ENCODE results near the gene ANKRD49. TPM values are rescaled to one million over a fixed set of nuclear protein-coding genes. Genes with fewer than 3 reads are reported as not detected.

The ANKRD49 gene
- total RNA-seq, 2 experiments from 2014 or later: 19.9 to 25.2 TPM

DNA sequence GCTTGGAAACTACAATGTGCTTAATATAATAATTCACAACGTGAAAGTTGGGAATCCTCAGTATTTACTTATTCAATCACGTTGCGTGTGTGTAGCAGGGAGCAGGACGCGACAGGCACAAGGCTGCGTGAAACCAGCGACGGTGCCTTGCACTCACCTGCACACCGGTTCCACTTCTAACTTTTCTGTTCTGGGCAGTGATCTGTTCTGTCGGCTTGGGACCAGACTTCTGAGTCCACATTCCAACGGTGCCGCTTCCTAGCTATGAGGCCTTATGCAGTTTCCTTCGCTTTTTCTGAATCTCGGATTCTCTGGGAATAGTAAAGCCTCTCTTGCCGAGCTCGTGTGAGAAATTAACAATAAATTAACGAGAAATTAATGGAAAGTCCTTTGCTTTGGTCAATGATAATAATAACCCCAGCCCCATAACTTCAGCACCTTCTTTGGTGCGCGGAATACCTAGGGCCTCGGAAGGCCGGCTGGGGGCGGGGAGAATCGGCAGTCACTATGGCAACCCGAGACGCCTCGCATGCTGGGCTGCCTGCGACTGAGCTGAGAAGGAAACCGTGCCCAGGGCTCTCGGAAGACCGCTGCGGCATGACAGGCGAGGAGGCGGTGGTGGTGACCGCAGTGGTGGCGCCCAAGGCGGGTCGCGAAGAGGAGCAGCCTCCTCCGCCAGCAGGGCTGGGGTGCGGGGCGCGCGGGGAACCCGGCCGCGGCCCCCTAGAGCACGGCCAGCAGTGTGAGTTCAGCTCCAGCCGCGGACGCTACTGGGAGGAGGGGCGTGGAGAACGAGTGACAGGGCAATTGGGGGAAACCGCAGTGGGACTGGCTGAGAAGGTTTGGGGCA lies 18.4 kb downstream of the ANKRD49 start, which contains the start of gene C11orf97:
TSS of gene C11orf97 (plus strand) at position 530 of the 850 bp plus-strand sequence. CDS start at position 598, 68 bp downstream.
- Mint-ChIP-seq H3K36me3 (ENCODE audit: low read depth) (no peaks in the 10 kb centered on the region), H3K4me3 (peak within 1 kb of the TSS; percentile 66), H3K9me3 (ENCODE audit: insufficient read depth) (no peaks in the 10 kb centered on the region), H3K27ac (no peak within 1 kb of the TSS), H3K4me1 (ENCODE audit: low read depth) (peaks cover 15% of the 10 kb centered on the region), H3K27me3 (ENCODE audit: low read depth) (peaks cover 43% of the 10 kb centered on the region)
- CTCF ChIA-PET: interaction anchor here (0.7 to 1.3 kb wide), 4 partner anchors 8 to 617 kb away, joined by 3 read pairs; no protein-coding TSS in a partner anchor
- ATAC-seq (peak; percentile 90), DNase-seq (peak; percentile 68)
- POLR2A ChIA-PET: no interaction called here

DNA sequence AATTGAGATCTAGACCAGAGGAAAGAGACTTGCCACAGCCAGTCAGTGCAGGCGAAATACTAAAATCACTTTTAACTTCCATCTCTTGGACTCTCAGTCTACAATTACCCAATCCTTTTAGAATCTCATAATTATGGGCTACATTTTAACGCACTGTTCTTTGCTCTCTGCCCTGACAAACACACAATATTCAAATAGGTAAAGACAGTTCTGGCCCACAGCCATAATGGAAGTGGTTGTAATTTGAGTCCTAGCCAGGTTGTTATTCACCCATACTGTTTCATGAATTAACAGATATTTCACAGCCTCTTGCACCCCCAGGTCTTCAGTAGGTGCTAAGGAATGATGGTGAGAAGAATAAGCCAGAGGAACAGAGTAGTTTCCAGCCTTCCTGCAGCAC lies 19.3 kb downstream of the ANKRD49 start:
- H3K4me1 Mint-ChIP-seq (ENCODE audit: low read depth): peaks cover 15% of the 10 kb centered on the region
- H3K4me3 Mint-ChIP-seq: no peak overlapping the region
- ATAC-seq: peak; percentile 8

DNA sequence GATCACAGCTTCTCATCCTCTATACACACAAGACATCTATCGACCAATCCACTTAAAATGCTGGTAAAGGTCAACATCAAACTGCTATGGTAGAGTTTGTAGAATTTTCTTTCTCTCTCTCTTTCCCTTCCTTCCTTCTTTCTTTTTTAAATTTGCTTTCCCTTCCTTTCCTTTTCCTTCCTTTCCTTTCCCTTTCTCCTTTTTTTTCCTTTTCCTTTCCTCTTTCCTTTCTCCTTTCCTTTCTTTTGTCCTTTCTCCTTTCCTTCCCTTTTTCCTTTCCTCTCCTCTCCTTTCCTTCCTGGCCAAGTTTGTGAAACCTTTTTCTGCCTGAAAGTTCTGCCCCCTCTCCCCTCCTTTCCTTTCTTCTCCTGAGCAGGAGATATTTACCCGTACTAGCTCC lies 21.6 kb downstream of the ANKRD49 start:
- ATAC-seq (no peak), DNase-seq (no peak)
- Mint-ChIP-seq H3K36me3 (ENCODE audit: low read depth) (no peaks in the 10 kb centered on the region), H3K4me1 (ENCODE audit: low read depth) (peaks cover 15% of the 10 kb centered on the region), H3K9me3 (ENCODE audit: insufficient read depth) (no peaks in the 10 kb centered on the region), H3K27me3 (ENCODE audit: low read depth) (peaks cover 42% of the 10 kb centered on the region), H3K4me3 (no peak overlapping the region), H3K27ac (no peak overlapping the region)
- ChIA-PET POLR2A (no interaction called here), CTCF (interaction anchor here (4.0 kb wide), 1 partner anchor 11 kb away, joined by 18 read pairs; no protein-coding TSS in a partner anchor)

More for the DNA sequence above, 19.3 kb downstream of the ANKRD49 start:
- CTCF ChIA-PET: interaction anchor here (0.7 to 1.1 kb wide), 2 partner anchors 9 to 618 kb away, joined by 3 read pairs; no protein-coding TSS in a partner anchor
- DNase-seq: no peak
- POLR2A ChIA-PET: no interaction called here
- Mint-ChIP-seq H3K36me3 (ENCODE audit: low read depth) (no peaks in the 10 kb centered on the region), H3K27ac (no peak overlapping the region), H3K27me3 (ENCODE audit: low read depth) (peaks cover 46% of the 10 kb centered on the region), H3K9me3 (ENCODE audit: insufficient read depth) (no peaks in the 10 kb centered on the region)

DNA sequence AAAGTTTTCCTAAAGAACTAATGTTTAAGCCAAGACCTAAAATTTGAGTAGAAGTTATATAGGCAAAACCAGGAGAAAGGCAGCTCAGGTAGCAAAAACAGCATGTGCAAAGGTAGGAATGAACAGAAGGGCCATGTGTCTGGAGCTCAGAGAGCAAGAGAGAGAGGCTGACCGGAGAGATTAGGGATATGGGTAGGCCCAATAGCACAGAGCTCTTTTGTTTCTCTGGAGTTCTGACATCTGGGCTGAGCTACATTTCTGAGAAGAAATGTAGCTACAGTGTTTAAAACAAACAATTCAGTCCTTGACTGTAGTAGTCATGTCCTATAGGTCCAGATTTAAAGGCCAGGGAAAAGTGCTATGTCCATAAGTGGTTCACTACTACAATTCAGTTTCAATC lies 22.9 kb downstream of the ANKRD49 start:
- no peak overlapping the region for H3K27ac Mint-ChIP-seq
- H3K4me1 Mint-ChIP-seq (ENCODE audit: low read depth): peaks cover 14% of the 10 kb centered on the region
- no peak for DNase-seq
- ChIA-PET CTCF (interaction anchor here (1.0 to 4.0 kb wide), 5 partner anchors 9 to 381 kb away, joined by 3 to 18 read pairs (median 4); no protein-coding TSS in a partner anchor), POLR2A (no interaction called here)
- no peak overlapping the region for H3K4me3 Mint-ChIP-seq
- no peak for ATAC-seq
- H3K9me3 Mint-ChIP-seq (ENCODE audit: insufficient read depth): no peaks in the 10 kb centered on the region
- peaks cover 33% of the 10 kb centered on the region for H3K27me3 Mint-ChIP-seq (ENCODE audit: low read depth)
- no peaks in the 10 kb centered on the region for H3K36me3 Mint-ChIP-seq (ENCODE audit: low read depth)

DNA sequence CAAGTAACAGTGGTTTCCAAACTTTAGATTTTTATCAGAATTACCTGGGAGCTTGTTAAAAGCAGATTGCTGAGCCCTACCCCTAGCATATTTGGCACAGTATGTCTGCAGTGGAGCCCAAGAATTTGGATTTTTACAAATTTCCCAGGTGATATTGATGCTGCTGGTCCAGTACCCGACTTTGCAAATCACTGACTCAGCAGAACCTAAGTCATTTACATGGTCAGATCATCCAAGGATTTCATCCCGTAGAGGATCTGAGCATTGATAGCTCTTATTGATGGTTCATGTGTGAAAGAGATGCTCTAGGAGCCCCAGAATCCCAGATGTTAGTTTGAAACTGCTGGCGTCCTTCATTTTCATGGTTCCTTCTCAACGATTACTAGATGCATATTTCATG lies 24.5 kb downstream of the ANKRD49 start:
- POLR2A ChIA-PET: interaction anchor here (0.6 kb wide), 1 partner anchor 688 kb away, joined by 5 read pairs; no protein-coding TSS in a partner anchor
- Mint-ChIP-seq H3K27me3 (ENCODE audit: low read depth) (peaks cover 21% of the 10 kb centered on the region), H3K9me3 (ENCODE audit: insufficient read depth) (no peaks in the 10 kb centered on the region), H3K27ac (no peak overlapping the region), H3K4me3 (no peak overlapping the region), H3K36me3 (ENCODE audit: low read depth) (no peaks in the 10 kb centered on the region), H3K4me1 (ENCODE audit: low read depth) (no peaks in the 10 kb centered on the region)
- DNase-seq (no peak), ATAC-seq (no peak)
- CTCF ChIA-PET: interaction anchor here (0.9 to 4.0 kb wide), 5 partner anchors 11 to 549 kb away, joined by 3 to 18 read pairs (median 4); no protein-coding TSS in a partner anchor

DNA sequence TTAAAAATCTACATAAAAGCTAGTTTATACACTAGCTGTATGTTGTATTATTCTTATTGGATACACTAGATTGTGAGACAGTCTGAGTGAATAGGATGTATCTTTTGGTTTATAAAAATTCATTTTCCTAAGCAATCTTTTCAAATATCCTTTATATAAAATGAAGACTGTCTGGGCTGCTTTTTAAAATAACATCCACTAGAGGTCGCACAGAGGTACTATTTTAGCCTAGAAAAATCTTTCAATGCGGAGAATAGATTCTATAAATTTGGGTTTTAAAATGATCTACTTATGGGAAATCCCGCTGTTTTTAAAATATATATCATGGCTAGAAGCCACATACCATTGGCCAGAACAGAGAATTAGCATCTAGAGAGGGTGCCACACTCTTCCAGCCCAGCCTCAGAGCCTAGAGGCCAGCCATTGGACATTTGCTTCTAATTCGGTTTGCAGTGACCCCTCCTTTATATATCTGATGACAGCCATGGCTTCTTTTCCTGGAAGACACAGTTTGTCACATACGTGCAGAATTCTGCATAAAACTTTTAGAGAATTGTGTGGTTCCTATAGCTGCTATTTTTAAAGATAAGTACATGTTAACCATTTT lies 25.8 kb downstream of the ANKRD49 start:
- H3K9me3 Mint-ChIP-seq (ENCODE audit: insufficient read depth): no peaks in the 10 kb centered on the region
- ATAC-seq: no peak
- ChIA-PET POLR2A (no interaction called here), CTCF (interaction anchor here (0.9 to 2.1 kb wide), 11 partner anchors 8 to 374 kb away, joined by 3 to 5 read pairs (median 3); no protein-coding TSS in a partner anchor)
- no peaks in the 10 kb centered on the region for H3K4me1 Mint-ChIP-seq (ENCODE audit: low read depth)
- H3K4me3 Mint-ChIP-seq: no peak overlapping the region
- peak; percentile 31 for DNase-seq
- H3K27ac Mint-ChIP-seq: no peak overlapping the region
- peaks cover 23% of the 10 kb centered on the region for H3K27me3 Mint-ChIP-seq (ENCODE audit: low read depth)
- H3K36me3 Mint-ChIP-seq (ENCODE audit: low read depth): no peaks in the 10 kb centered on the region

DNA sequence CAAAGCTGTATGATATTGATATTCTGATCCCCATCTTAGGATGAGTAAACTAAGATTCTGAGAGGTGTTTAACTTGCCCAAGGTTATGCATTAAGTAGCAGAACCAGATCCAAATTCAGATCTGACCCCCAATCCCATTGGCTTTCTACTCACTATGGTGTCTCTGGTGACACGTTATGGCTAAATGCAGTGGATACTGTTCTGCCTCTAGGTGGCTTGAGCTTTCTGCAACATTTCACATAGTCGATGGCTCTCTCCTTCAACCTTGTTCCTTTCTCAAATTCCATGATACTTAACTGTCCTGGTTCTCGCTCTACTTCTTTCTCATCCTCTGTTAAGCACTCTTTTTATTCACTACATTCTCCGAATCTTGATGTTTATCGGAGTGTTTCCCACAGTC lies 27.9 kb downstream of the ANKRD49 start:
- POLR2A ChIA-PET: no interaction called here

DNA sequence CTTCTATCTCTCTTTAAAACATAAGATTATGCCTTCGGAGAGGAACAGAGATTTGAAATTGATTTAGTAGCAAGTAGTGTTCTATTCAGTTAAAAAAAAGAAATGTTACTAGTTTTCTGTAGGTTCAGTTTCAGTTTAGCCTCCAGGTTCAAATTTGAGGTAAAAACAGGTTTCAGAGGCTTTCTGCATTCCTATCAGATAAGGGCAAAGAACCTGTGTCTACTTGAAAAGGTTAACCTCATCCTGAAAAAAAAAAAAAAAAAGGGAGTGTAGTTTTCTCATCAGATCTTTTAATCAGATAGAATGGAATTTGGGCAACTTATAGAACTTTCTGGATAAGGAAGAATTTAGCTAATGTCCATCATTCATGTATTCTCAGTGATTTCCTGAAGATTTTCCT lies 30.6 kb downstream of the ANKRD49 start:
- no peaks in the 10 kb centered on the region for H3K36me3 Mint-ChIP-seq (ENCODE audit: low read depth)
- H3K27me3 Mint-ChIP-seq (ENCODE audit: low read depth): peaks cover 25% of the 10 kb centered on the region
- DNase-seq (no peak), ATAC-seq (no peak)
- CTCF ChIA-PET: no interaction called here
- no peak overlapping the region for H3K4me3 Mint-ChIP-seq
- H3K4me1 Mint-ChIP-seq (ENCODE audit: low read depth): no peaks in the 10 kb centered on the region
- POLR2A ChIA-PET: no interaction called here
- H3K27ac Mint-ChIP-seq: no peak overlapping the region
- no peaks in the 10 kb centered on the region for H3K9me3 Mint-ChIP-seq (ENCODE audit: insufficient read depth)

More for the DNA sequence above, 27.9 kb downstream of the ANKRD49 start:
- no peak overlapping the region for H3K27ac Mint-ChIP-seq
- H3K4me1 Mint-ChIP-seq (ENCODE audit: low read depth): no peaks in the 10 kb centered on the region
- peaks cover 17% of the 10 kb centered on the region for H3K27me3 Mint-ChIP-seq (ENCODE audit: low read depth)
- no peak overlapping the region for H3K4me3 Mint-ChIP-seq
- no peaks in the 10 kb centered on the region for H3K36me3 Mint-ChIP-seq (ENCODE audit: low read depth)
- ATAC-seq (no peak), DNase-seq (no peak)
- no peaks in the 10 kb centered on the region for H3K9me3 Mint-ChIP-seq (ENCODE audit: insufficient read depth)
- CTCF ChIA-PET: interaction anchor here (0.9 to 1.4 kb wide), 4 partner anchors 9 to 256 kb away, joined by 3 read pairs; partner anchors contain the start of gene C11orf97

DNA sequence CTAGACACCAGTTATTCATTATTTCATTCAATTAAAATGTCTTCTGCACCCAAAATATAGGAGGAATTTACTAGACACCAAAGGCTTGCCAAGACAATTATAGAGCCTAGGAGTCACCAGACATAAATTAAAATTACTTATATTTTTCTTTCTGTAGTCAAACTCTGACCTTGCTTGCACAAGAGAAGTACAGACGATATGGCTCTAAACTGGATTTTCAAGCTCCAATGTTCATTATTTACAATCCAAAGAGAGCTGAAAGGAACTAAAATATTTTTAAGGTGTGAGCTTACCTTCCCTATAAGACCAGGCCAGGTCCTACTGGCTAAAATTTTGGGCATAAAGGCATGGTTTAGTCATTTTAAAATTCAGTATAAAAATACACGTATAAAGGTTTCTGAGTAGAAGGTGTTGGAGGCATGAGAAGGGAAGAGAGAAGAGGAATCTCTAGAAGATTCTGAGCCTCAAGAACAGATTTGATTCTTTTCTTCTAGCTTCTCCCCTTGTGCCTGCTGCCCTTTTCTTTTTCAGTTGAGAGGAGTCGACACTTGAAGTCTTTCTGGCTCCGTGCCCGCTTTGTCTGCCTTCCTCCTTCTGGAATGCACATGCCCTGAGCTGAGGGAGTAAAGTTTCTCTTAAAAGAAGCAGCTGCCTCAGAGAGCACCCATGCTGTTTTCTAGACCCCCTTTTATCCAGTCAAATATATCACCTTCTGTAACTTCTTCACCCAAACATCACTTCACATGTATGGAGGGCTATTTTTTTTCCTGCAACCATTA lies 32.0 kb downstream of the ANKRD49 start:
- CTCF ChIA-PET: interaction anchor here (0.9 to 1.0 kb wide), 2 partner anchors 9 to 14 kb away, joined by 3 to 4 read pairs; partner anchors contain the start of gene C11orf97
- peaks cover 29% of the 10 kb centered on the region for H3K27me3 Mint-ChIP-seq (ENCODE audit: low read depth)
- ATAC-seq (no peak), DNase-seq (no peak)
- no peaks in the 10 kb centered on the region for H3K36me3 Mint-ChIP-seq (ENCODE audit: low read depth)
- H3K9me3 Mint-ChIP-seq (ENCODE audit: insufficient read depth): no peaks in the 10 kb centered on the region
- H3K4me3 Mint-ChIP-seq: no peak overlapping the region
- H3K4me1 Mint-ChIP-seq (ENCODE audit: low read depth): no peaks in the 10 kb centered on the region
- POLR2A ChIA-PET: no interaction called here
- H3K27ac Mint-ChIP-seq: no peak overlapping the region

DNA sequence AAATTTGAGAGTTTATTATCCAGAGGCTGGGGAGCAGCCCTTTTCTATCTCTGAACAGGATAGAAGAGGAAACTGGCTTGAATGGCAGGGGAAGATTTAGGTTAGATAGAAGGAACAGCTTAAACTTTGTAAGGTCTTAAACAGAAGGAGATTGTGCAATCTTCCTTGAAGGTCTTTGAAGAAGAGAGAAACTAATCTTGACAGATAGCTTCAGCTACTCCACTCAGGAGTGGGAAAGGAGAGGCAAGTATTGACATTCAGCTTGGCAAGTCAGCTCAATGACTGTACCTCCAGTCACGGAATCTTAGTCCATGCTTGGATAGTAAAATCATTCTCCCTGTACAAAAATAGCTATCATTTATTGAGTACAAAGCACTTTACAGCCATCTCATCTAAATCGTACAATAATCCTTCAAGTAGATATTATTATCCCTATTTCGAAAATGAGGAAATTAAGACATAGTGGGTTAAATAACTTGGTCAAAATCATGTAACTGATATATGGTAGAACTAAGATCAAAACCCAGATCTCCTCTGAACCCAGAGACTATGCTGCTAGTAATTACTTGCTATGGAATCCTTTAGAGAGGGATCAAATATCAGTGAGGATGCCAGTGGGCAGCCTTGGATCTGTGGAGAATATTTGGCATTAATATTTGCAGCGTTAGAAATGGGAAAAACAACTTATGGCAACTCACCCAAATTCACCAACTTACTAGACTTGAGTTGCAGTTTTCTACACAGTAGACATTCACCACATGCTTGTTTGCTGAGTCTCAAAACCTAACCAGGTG lies 33.1 kb downstream of the ANKRD49 start:
- H3K4me3 Mint-ChIP-seq: no peak overlapping the region
- ChIA-PET POLR2A (no interaction called here), CTCF (no interaction called here)

DNA sequence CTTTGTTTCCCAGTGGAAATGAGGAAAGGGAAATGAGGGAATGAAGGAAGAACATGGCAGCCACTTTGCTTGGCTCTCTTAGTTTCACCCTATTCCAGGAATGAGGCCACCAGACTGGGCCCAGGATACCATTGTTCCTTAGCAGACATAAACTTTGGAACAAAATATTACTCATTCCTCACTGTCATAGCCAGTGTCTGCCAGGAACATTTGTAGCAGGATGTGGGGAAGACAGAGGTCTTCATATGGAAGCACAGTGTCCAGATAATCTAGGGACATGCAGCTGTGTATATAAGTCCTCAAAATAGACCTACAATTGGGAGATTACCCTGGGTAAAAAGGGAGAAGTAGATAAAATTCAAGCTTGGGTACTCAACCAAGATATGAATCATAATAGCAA lies 34.8 kb downstream of the ANKRD49 start:
- H3K9me3 Mint-ChIP-seq (ENCODE audit: insufficient read depth): no peaks in the 10 kb centered on the region
- ChIA-PET CTCF (interaction anchor here (1.0 kb wide), 1 partner anchor 10 kb away, joined by 4 read pairs; no protein-coding TSS in a partner anchor), POLR2A (no interaction called here)
- H3K27ac Mint-ChIP-seq: no peak overlapping the region
- no peak overlapping the region for H3K4me3 Mint-ChIP-seq
- H3K27me3 Mint-ChIP-seq (ENCODE audit: low read depth): peaks cover 33% of the 10 kb centered on the region
- DNase-seq: no peak
- H3K4me1 Mint-ChIP-seq (ENCODE audit: low read depth): no peaks in the 10 kb centered on the region
- ATAC-seq: no peak
- H3K36me3 Mint-ChIP-seq (ENCODE audit: low read depth): no peaks in the 10 kb centered on the region

More for the DNA sequence above, 33.1 kb downstream of the ANKRD49 start:
- ATAC-seq (no peak), DNase-seq (no peak)
- Mint-ChIP-seq H3K27me3 (ENCODE audit: low read depth) (peaks cover 31% of the 10 kb centered on the region), H3K4me1 (ENCODE audit: low read depth) (no peaks in the 10 kb centered on the region), H3K9me3 (ENCODE audit: insufficient read depth) (no peaks in the 10 kb centered on the region), H3K27ac (no peak overlapping the region), H3K36me3 (ENCODE audit: low read depth) (no peaks in the 10 kb centered on the region)

All from activated CD8-positive, alpha-beta T cell treated with anti-CD3 and anti-CD28 coated beads, Interleukin-2, amount 10 ng/mL, durations not matched to agents 7 days and 5 days (primary cell).